ENCODE measurements around the gene RHBDL1. TPM values are rescaled to one million over a fixed set of nuclear protein-coding genes. Genes with fewer than 3 reads are reported as not detected.

Gene RHBDL1
- total RNA-seq, 1 experiment from 2014 or later: 1.7 TPM

- Histone ChIP-seq H3K9ac (ENCODE audit: low read length) (no peak overlapping the region), H3K79me2 (ENCODE audit: low read length) (0 out of 2 replicates have a peak, but pooled peaks cover 9% of the 10 kb centered on the region), H2AFZ (ENCODE audit: low read length) (no peak overlapping the region), H4K20me1 (ENCODE audit: low read length) (no peaks in the 10 kb centered on the region), H3K4me3 (ENCODE audit: low read length) (no peak overlapping the region), H3K4me1 (ENCODE audit: insufficient read depth, low read length) (peaks cover 17% of the 10 kb centered on the region; the same call in 1 of the 2 replicates), H3K9me2 (replicated peaks; ENCODE audit: low read length) (no peaks in the 10 kb centered on the region), H3F3A (ENCODE audit: low read length, unreplicated experiment) (peaks cover 3% of the 10 kb centered on the region), H3K4me2 (ENCODE audit: low read length) (no peak overlapping the region), H3K27ac (ENCODE audit: low read length) (no peak overlapping the region), H3K27me3 (ENCODE audit: low read length) (no peaks in the 10 kb centered on the region), H3K36me3 (ENCODE audit: low read depth, low read length) (no peaks in the 10 kb centered on the region), H3K9me3 (ENCODE audit: low read length) (no peaks in the 10 kb centered on the region)
- BruUV-seq (replicated peaks): no TSS peak
- intact Hi-C loops (cut with micrococcal nuclease): no loop called here
- DNase-seq (no peak), ATAC-seq (no peak)
- TF ChIP-seq CTCF (conservative IDR thresholded peaks at IDR 0.05; ENCODE audit: low read depth, low read length): no peak
- TF ChIP-seq EZH2phosphoT487 (IDR thresholded peaks at IDR 0.05; ENCODE audit: borderline replicate concordance, low read length): no peak
- TF ChIP-seq EZH2 (IDR thresholded peaks at IDR 0.05; ENCODE audit: low read length, unreplicated experiment): no peak
- POLR2A ChIA-PET (ENCODE audit: unreplicated experiment): no interaction called here
- CTCF ChIA-PET: interaction anchor here (1.2 kb wide), 1 partner anchor 13 kb away, joined by 5 read pairs; no protein-coding TSS in a partner anchor
Measured at GRCh38 chr16:725463-726187, 50.2 kb downstream of the RHBDL1 start.

GRCh38 chr16:726188-726437, 50.6 kb downstream of the RHBDL1 start:
- H3K9me2 ChIP-seq (replicated peaks; ENCODE audit: low read length): no peaks in the 10 kb centered on the region
- peaks cover 3% of the 10 kb centered on the region for H3F3A ChIP-seq (ENCODE audit: low read length, unreplicated experiment)
- no peak for DNase-seq
- no peaks in the 10 kb centered on the region for H3K27me3 ChIP-seq (ENCODE audit: low read length)
- no peaks in the 10 kb centered on the region for H4K20me1 ChIP-seq (ENCODE audit: low read length)
- no peak overlapping the region for H2AFZ ChIP-seq (ENCODE audit: low read length)
- TF ChIP-seq CTCF (conservative IDR thresholded peaks at IDR 0.05; ENCODE audit: low read depth, low read length): no peak
- no peak for TF ChIP-seq EZH2phosphoT487 (IDR thresholded peaks at IDR 0.05; ENCODE audit: borderline replicate concordance, low read length)
- TF ChIP-seq EZH2 (IDR thresholded peaks at IDR 0.05; ENCODE audit: low read length, unreplicated experiment): no peak
- 0 out of 2 replicates have a peak, but pooled peaks cover 9% of the 10 kb centered on the region for H3K79me2 ChIP-seq (ENCODE audit: low read length)
- no peak overlapping the region for H3K27ac ChIP-seq (ENCODE audit: low read length)
- CTCF ChIA-PET: interaction anchor here (0.7 to 1.2 kb wide), 2 partner anchors 12 to 14 kb away, joined by 3 to 5 read pairs; no protein-coding TSS in a partner anchor
- BruUV-seq (replicated peaks): no TSS peak
- no peak overlapping the region for H3K9ac ChIP-seq (ENCODE audit: low read length)
- intact Hi-C loops (cut with micrococcal nuclease): no loop called here
- peaks cover 17% of the 10 kb centered on the region; the same call in 1 of the 2 replicates for H3K4me1 ChIP-seq (ENCODE audit: insufficient read depth, low read length)
- H3K4me3 ChIP-seq (ENCODE audit: low read length): peak overlapping the region; percentile 38; the same call in 1 of the 2 replicates
- ATAC-seq: no peak
- H3K4me2 ChIP-seq (ENCODE audit: low read length): peak overlapping the region; percentile 54; the same call in 1 of the 2 replicates
- H3K36me3 ChIP-seq (ENCODE audit: low read depth, low read length): no peaks in the 10 kb centered on the region
- POLR2A ChIA-PET (ENCODE audit: unreplicated experiment): no interaction called here
- no peaks in the 10 kb centered on the region for H3K9me3 ChIP-seq (ENCODE audit: low read length)

Data from PC-3 (cell line).